GM18505 (cell line): Measurements from ENCODE around the gene POLG.

Experiments used
- ATAC-seq: cut with Tn5 transposase; IDR thresholded peaks from one replicate; pipeline ENCODE4 v1.9.1; 2021; ENCODE audit not compliant: unreplicated experiment
- POLR2A ChIP-seq: IDR thresholded peaks from 4 replicates; pipeline ENCODE4 v1.6.1; 2011; ENCODE audit warnings: borderline replicate concordance; ENCODE audit not compliant: insufficient read depth, insufficient read length; ENCODE audit errors: extremely low read depth

Gene POLG

GRCh38 chr15:89356634-89357298 lies 22.1 kb upstream of the POLG start:
- no peak for TF ChIP-seq POLR2A
- ATAC-seq = no peak

DNA sequence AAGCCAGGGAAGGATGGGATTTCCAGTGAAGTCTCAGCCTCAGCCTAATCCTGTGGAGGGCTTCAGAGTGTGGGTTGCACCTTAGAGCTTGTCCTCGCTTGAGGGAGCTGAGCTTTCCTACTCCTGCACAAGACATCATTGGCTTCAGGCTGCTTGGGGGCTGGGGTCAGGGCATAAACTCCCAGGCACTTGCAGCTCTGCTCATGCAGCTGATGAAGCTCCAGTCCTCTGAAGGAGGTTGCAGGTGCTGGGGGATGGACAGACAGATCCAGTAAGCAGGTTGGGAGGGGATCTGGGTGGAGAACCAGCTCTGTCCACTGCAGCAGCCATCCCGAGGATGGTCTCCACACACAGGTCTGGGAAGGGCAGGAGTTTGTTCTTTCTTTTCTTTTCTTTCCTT lies 19.4 kb upstream of the POLG start:
- no peak for ATAC-seq
- no peak for TF ChIP-seq POLR2A

- no peak for ATAC-seq
- no peak for TF ChIP-seq POLR2A
Measured at GRCh38 chr15:89352476-89352875, 17.9 kb upstream of the POLG start.

- TF ChIP-seq POLR2A = no peak
- no peak for ATAC-seq
Measured at GRCh38 chr15:89349206-89349558, 14.6 kb upstream of the POLG start.

DNA sequence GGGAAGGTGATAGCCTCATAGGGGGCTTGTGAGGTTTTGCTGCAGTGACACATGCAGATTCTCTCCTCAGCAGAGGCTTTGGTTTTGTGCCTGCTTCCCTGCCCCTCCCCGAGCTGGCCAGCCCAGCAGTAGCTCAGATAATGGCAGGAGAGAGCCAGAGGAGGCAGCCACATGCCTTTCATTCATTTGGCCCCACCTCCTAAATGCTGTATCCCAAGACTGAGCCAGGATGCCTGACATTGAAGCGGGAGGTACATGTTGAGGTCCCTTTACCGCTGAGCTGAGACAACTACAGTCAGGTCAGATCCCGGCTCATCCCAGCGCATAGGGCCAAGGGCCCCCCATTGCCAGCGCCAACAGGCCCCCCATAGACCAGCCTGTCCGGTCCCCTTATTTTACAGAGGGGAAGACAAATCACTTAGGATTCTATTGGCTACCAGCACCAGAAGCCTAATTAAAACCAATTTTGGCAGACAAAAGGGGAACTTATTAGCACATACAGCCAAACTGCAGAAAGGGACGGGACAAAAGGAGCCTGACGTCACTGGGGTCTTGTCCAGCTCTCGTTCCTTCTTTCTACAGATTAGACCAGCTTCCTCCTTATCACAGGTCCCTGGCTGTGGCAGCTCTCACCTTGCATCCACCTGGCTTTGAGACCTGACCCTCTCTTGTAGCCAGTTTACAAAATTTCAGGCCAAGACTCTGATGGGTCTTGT lies 12.1 kb upstream of the POLG start:
- TF ChIP-seq POLR2A = no peak
- no peak for ATAC-seq

DNA sequence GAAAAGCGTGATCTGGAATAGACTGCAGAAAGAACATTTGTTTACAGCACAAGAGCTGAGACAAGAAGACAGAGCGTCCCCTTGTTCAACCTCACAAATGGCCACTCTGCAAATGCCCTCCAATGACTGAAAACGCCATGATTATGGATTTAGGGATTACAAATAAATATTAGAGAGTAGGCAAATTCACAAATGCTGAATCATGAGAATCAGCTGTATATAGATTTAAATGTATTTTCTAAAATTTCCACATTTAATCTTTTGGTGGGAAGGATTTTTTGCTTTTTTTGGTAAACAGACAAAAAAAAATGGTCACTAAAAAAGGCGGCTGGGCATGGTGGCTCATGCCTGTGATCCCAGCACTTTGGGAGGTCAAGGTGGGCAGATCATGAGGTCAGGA lies 10.6 kb upstream of the POLG start:
- no peak for TF ChIP-seq POLR2A
- no peak for ATAC-seq

GRCh38 chr15:89342840-89343239 lies 8.2 kb upstream of the POLG start:
- ATAC-seq = no peak
- TF ChIP-seq POLR2A = no peak

DNA sequence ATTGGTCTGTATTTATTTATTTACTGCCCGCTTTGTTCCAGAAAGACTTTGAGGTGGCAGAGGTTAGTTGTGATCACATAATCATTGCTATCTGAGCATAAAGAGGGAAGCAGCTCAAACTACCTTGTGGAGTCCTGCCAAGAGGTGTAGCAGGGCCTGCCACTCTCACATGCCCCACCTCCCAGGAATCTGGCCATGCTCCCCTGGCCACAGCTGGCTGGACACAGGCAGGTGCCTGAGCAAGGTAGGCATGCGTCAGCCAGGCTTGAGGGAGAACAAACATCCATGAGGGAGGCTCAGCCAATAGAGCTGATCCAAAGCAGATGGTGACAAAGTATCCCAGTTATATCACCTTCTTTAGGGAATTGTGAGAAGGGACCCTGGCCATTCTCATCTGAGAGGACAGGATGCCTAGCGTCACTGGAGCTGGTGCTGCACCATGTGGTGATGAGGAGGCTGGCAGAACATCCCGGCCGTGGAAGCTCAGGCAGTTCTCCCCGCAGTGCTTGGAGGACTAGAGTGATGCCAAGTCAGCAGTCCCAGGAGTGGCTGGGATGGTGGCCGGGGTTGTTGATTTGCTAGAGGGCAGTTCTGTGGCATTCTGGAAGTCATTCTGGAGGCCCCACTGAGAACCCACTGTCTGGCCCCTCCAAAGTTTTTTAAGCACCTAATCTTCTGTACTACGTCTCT lies 6.8 kb upstream of the POLG start:
- TF ChIP-seq POLR2A = no peak
- no peak for ATAC-seq

DNA sequence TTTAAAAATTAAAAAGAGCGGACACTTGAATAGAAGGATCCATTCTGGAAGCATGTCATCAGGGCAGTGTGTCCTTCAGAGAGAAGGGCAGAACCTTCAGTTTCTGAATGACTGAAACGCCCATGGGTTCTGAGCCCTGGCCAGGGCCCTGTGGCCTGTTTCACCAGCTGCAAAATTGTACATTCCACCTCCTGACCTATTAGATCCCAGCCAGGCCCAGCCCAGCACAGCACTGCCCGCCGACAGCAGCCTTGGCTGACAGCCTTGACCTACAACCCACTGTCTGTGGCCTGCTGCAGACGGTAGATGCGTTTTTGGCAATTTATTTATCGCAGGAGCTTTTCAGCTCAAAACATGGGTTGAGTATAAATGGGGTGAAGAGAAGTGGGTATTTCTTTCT lies 5.9 kb upstream of the POLG start:
- ATAC-seq = no peak
- no peak for TF ChIP-seq POLR2A

- no peak for TF ChIP-seq POLR2A
Measured at GRCh38 chr15:89338036-89338435, 3.4 kb upstream of the POLG start.

DNA sequence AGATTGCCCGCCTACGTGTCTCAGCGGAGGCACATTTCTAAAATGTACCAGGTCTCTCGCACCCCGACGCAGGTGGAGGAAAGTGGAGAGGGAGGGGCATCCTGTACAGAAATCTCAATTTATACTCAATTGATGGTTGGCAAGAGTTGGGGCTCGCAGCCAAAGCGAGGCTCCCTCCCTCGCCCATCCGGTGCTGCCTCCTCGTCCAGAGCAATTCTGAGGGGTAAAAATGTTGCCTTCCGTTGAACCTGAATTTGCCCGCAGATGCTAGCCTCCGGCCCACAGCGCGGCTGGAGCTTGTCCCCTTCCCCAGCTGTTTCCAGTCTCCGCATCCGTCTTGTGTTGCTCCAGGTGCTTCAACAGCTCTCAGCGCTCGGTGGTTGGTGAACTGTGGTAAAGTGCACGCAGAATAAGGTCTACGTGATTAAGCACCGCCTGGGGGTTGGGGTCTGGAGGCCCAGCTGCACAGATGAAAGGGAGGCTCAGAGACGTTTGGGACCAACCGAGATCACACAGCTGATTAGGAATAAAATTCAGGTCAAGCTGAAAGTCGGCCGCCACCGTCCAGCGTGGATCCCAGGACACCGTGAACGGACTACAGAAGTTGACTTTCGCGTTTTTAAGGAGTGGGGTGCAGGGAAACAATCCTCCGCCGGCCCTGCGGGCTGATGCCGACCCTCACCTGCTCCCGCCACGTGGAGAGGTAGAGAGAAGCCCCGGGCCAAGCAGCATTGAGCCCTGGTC lies 846 bp upstream of the POLG start:
- no peak for ATAC-seq
- TF ChIP-seq POLR2A = no peak

More at GRCh38 chr15:89338036-89338435, 3.4 kb upstream of the POLG start:
- no peak for ATAC-seq

DNA sequence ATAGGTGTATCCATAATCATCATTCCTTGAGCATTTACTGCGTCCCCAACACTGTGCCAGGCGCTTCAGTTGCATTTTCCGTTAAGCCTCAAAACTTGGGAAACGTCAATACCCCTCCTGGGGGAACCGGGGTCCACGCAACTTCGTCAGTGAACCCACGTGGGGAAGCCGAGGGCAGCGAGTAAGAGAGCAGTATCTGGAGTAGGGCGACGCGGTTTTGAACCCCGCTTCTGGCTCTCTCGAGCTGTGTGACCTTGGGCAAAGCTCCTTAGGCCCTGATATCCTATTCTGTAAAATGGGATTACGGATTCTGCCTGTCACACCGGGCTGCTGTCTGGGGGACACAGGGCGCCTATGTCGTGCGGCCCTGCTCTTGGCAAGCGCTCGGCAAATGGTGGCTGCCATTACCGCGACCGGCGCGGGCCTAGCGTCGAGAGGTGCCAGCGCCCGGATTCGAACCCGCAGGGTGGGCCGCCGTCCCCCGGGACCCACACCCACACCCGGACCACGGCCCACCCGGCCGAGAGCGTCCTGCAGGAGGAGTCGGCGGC lies 590 bp downstream of the POLG start:
- no peak for TF ChIP-seq POLR2A
- no peak for ATAC-seq

GRCh38 chr15:89333011-89333860 lies 1.4 kb downstream of the POLG start:
- no peak for ATAC-seq
- TF ChIP-seq POLR2A = no peak

DNA sequence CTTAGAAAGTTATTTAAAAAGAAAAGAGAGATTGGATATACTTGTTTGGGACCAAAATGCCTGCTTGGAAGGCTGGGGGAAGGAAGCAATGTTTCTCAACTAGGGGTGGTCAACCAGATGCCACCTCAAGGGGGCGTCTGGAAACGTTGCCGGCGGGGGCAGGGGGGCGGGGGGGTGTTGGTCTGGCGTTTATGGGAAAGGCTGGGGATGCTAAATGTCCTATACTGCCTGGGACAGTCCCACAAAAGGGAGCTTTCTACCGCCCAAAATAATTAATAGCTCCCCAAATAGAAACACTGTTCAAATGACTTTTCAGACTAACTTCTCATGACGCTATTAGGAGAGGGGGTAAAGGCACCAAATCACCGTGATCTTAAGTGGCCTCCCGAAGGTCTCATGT lies 2.2 kb downstream of the POLG start:
- TF ChIP-seq POLR2A = no peak
- no peak for ATAC-seq
